DND-41 (cell line): ENCODE data around the gene FXYD7.

ENCODE experiments used
- ATAC-seq: fragments of 200-7000 bp; cut with Tn5 transposase; 3 replicates; pipeline ENCODE4 v1.9.1; 2021; ENCODE audit warnings: low read depth; ENCODE audit not compliant: insufficient read depth
- DNase-seq: peaks from one replicate; pipeline ENCODE4 v3.0.0-alpha.2; 2020
- H2AFZ ChIP-seq: 2 replicates; pipeline ENCODE4 v1.6.0; 2012; ENCODE audit warnings: low read depth, low read length
- H3K27ac ChIP-seq: 2 replicates; pipeline ENCODE4 v1.5.1; 2012; ENCODE audit warnings: low read length, inconsistent platforms
- H3K27me3 ChIP-seq: fragments of 200-600 bp; sonication (generic); 2 replicates; pipeline ENCODE4 v1.6.0; 2012; ENCODE audit warnings: low read length, mild to moderate bottlenecking, inconsistent platforms; ENCODE audit not compliant: insufficient read depth, poor library complexity
- H3K36me3 ChIP-seq: 2 replicates; pipeline ENCODE4 v1.5.1; 2012; ENCODE audit warnings: low read length, inconsistent platforms; ENCODE audit not compliant: insufficient read depth
- H3K4me1 ChIP-seq: 2 replicates; pipeline ENCODE4 v1.5.1; 2012; ENCODE audit warnings: mild to moderate bottlenecking, low read length; ENCODE audit not compliant: insufficient read depth
- H3K4me2 ChIP-seq: 2 replicates; pipeline ENCODE4 v1.6.0; 2012; ENCODE audit warnings: mild to moderate bottlenecking, moderate library complexity, low read length, inconsistent platforms; ENCODE audit not compliant: insufficient read depth
- H3K4me3 ChIP-seq, 2 experiments: fragments of 200-600 bp in 1 of 2; shearing (Covaris generic) in 1 of 2; 2 replicates each; pipeline ENCODE4 v1.5.1; 2012 to 2016; ENCODE audit warnings: inconsistent platforms in 2 of 2, low read length in 2 of 2, mild to moderate bottlenecking in 2 of 2, low read depth in 1 of 2, moderate library complexity in 1 of 2
- H3K79me2 ChIP-seq: 2 replicates; pipeline ENCODE4 v1.6.0; 2012; ENCODE audit warnings: low read length, inconsistent platforms; ENCODE audit not compliant: insufficient read depth
- H3K9ac ChIP-seq: 2 replicates; pipeline ENCODE4 v1.6.0; 2012; ENCODE audit warnings: low read depth, mild to moderate bottlenecking, inconsistent platforms, low read length, moderate library complexity
- H3K9me3 ChIP-seq: 2 replicates; pipeline ENCODE4 v1.5.1; 2012; ENCODE audit warnings: low read length, moderate library complexity, mild to moderate bottlenecking, inconsistent platforms; ENCODE audit not compliant: insufficient read depth, severe bottlenecking
- H4K20me1 ChIP-seq: 2 replicates; pipeline ENCODE4 v1.6.0; 2012; ENCODE audit warnings: low read length; ENCODE audit not compliant: insufficient read depth
- CTCF ChIP-seq: IDR thresholded peaks from 2 replicates; pipeline ENCODE4 v1.5.1; 2012; ENCODE audit warnings: borderline replicate concordance, low read length, moderate library complexity, mild to moderate bottlenecking; ENCODE audit not compliant: poor library complexity, severe bottlenecking; ENCODE audit errors: extremely low read depth
- EZH2 ChIP-seq: IDR thresholded peaks from 3 replicates; pipeline ENCODE4 v1.6.1; 2012; ENCODE audit warnings: borderline replicate concordance, low read depth, mild to moderate bottlenecking, moderate library complexity, low read length, inconsistent platforms; ENCODE audit not compliant: severe bottlenecking

The FXYD7 gene

GRCh38 chr19:35166100-35167063 lies 23.3 kb downstream of the FXYD7 start:
- Histone ChIP-seq H3K79me2 (no peaks in the 10 kb centered on the region), H2AFZ (no peak overlapping the region), H3K27me3 (no peaks in the 10 kb centered on the region), H3K36me3 (peaks cover 69% of the 10 kb centered on the region), H3K4me3 (no peak overlapping the region), H3K9me3 (peaks cover 4% of the 10 kb centered on the region), H4K20me1 (no peaks in the 10 kb centered on the region), H3K4me1 (no peaks in the 10 kb centered on the region), H3K27ac (no peak overlapping the region), H3K9ac (no peak overlapping the region), H3K4me2 (no peak overlapping the region)
- TF ChIP-seq CTCF (no peak), EZH2 (no peak)
- no peak for DNase-seq
- ATAC-seq: no peak

GRCh38 chr19:35167251-35168119 lies 24.4 kb downstream of the FXYD7 start:
- Histone ChIP-seq H3K9ac (no peak overlapping the region), H3K4me1 (no peaks in the 10 kb centered on the region), H3K79me2 (no peaks in the 10 kb centered on the region), H4K20me1 (no peaks in the 10 kb centered on the region), H3K4me2 (no peak overlapping the region), H3K9me3 (peaks cover 2% of the 10 kb centered on the region), H3K36me3 (peaks cover 58% of the 10 kb centered on the region), H3K4me3 (no peak overlapping the region), H3K27ac (no peak overlapping the region), H3K27me3 (no peaks in the 10 kb centered on the region), H2AFZ (no peak overlapping the region)
- ATAC-seq (no peak), DNase-seq (no peak)
- TF ChIP-seq EZH2 (no peak), CTCF (no peak)

GRCh38 chr19:35168196-35168595 lies 25.1 kb downstream of the FXYD7 start:
- Histone ChIP-seq H3K36me3 (peaks cover 51% of the 10 kb centered on the region), H3K4me1 (no peaks in the 10 kb centered on the region), H3K4me2 (no peak overlapping the region), H3K9me3 (no peaks in the 10 kb centered on the region), H2AFZ (no peak overlapping the region), H3K9ac (no peak overlapping the region), H4K20me1 (no peaks in the 10 kb centered on the region), H3K27me3 (no peaks in the 10 kb centered on the region), H3K4me3 (no peak overlapping the region), H3K27ac (no peak overlapping the region), H3K79me2 (no peaks in the 10 kb centered on the region)
- TF ChIP-seq CTCF (no peak), EZH2 (no peak)
- no peak for ATAC-seq
- DNase-seq: no peak
